HG02623 (cell line): ENCODE measurements around the gene AQP7.
"Not testable (repeated sequence)": the region's sequence is repeated elsewhere in the genome, so short reads cannot be mapped to it uniquely, and the experiment has no call there.

Experiments used
- ATAC-seq: cut with Tn5 transposase; IDR thresholded peaks from one replicate; pipeline ENCODE4 v1.9.1; 2021; ENCODE audit warnings: moderate library complexity; ENCODE audit not compliant: unreplicated experiment

The AQP7 gene

DNA sequence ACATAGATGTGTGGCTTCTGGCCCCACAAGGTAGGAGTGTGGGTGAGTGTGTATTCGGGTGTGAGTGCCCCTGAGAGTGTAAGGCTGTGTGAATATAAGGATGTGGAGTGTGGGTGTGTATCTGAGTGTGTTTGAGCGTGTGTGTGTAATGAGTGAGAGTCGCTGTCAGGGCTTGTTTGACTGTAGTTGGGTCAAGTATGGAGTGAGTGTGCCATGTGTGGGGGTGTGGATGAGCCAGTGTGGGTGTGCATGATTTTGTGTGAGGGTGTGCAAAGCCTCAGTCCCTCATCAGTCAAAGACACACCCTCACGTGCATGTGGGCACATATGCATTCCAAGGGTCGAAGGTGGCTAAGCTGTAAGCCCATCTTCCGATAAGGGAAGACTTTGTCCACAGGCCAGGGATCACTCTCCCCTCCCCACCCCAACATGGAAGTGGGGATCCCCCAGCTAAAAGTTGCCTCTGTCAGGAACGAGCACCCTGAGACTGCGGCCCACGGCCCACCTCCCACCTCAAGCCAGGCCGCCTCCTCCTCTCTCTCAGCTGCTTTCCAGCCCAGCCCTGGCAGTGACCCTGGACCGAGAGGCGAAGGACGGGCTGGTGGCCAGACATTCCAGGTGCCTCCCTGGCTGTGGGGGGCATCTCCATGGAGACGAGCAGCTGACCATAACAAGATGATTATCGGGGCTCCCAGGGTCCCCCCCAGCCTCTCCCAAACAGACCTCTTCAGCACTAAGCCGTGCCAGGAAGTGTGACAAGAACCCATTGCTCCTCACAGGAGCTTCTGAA lies 32.1 kb upstream of the AQP7 start:
- ATAC-seq: no peak

DNA sequence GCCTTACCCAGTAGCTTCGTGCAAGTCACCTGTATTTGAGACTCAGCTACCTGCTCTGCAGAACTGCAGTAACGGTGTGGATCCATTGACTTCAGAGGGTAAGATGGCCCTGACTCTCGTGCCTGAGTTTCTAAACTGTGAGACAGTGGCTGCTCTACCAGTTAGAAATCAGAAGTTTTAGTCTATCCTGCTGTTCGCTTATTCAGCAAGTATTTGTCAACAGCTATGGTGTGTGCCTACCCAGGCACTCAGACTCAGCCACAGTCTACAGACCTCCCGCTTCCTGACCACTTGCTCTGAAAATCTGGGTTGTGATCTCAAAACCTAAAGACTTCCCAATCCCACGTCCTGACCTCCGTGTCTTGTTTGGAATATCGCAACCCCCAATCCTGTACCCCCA lies 31.5 kb upstream of the AQP7 start:
- ATAC-seq: no peak

DNA sequence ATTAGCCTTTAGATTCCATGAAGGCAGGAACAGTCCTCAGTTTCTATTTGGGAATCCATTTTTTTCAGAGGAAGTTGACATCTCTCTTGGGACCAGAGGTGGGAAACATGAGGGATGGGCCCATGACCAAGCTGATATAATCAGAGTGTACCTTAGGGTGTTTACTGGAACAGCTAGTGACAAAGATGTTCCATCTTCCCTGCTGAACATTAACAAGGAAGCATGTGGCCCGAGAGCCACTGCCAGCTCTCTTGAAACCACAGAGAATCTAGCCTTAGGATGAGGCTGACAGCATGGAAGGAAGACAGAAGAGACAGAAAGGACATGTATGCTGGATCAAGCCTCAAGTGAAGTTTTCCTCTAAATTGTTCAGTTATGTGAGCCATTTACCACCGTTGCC lies 29.1 kb upstream of the AQP7 start:
- ATAC-seq: no peak

DNA sequence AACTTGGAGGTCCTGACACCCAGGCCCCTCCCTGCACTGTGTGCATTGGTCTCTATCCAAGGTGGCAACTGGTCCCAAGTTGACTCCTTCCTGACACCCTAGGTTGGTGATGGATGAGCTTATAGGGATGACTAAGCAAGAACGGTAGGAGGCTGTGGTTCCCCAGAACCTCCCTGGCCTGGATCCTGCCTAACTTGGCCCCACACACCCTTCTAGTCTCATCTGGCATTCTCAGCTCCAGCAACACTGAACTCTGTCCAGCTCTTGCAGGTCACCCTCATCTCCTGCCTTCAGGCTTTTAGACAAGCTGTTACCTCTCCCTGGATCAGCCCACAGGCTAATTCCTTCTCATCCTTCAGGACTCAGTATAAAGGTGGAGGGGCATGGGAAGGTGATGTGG lies 28.6 kb upstream of the AQP7 start:
- ATAC-seq: no peak

DNA sequence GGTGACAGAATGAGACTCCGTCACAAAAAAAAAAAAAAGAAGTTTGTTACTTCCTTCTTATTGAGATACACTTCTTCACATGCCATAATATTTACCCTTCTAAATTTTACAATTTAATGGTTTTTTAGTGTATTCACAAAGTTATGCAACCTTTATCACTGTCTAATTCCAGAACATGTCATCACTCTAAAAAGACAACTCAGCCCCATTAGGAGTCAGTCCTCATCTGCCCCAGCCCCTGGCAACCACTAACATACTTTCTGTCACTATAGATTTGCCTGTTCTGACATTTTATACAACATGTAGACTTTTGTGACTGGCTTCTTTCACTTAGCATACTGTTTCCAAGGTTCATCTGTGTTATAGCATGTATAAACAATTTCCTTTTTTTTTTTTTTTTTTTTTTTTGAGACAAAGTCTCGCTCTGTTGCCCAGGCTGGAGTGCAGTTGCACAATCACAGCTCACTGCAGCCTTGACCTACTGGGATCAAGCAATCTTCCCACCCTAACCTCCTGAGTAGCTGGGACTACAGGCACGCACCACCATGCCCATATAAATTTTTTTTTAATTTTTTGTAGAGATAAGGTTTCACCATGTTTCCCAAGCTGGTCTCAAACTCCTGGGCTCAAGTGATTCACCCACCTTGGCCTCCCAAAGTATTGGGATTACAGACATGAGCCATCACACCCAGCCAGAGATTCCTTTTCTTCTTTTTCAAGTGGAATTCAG lies 27.1 kb upstream of the AQP7 start:
- ATAC-seq: no peak

DNA sequence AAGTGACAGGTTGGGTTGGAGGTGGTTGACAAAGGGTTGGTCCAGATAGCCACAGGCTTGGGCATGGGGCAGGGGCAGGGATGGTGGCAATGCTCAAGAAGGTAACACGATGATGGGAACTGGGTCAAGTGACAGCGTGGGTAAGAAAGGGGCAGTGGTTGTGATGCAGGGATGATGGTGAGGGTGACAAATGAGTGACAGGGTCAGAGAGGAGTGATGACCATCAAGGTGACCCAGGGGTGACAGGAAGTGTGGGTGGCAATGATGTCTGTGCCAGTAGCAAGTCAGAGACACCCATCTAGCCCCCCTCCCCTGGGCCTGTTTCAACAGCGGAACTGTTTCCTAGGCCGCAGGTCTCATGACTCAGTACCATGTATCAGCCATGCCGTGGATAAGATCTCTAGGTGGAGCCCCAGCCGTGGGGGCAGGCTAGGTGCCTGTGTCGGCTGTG lies 24.5 kb upstream of the AQP7 start:
- no peak for ATAC-seq

DNA sequence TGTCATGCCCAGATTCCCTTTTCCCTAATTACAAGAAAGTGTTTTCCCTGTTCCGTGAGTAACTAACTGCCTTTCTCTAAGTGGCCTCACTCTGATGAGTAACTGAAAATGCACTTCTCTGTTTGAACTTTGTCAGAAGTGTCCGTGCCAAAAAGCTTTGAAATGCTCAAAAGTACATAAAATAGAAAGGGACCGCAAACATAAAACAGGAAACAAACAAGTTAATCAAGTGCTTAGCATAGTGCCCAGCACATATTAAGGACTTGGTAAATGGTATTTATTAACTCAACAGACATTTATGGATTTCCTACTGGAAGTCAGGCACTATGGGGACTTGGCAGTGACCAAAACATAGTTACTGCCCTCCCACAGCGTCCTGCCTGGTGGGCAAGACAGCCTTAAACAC lies 22.8 kb upstream of the AQP7 start:
- ATAC-seq: no peak

DNA sequence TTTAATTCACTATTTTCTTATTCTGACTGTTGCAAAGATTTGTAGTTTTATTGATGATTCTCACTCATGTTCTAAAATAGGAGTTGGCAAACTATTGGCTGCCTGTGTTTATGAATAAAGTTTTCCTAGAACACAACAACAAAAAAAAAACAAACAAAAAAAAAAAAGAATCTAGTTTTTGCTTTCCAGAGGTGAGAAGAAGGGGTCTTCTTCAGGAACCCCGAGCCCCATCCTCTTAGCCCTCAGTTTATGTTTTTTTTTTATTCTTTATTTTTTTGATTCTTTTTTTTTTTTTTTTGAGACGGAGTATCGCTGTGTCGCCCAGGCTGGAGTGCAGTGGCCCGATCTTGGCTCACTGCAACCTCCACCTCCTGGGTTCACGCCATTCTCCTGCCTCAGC lies 22.1 kb upstream of the AQP7 start:
- ATAC-seq: not testable (repeated sequence)

DNA sequence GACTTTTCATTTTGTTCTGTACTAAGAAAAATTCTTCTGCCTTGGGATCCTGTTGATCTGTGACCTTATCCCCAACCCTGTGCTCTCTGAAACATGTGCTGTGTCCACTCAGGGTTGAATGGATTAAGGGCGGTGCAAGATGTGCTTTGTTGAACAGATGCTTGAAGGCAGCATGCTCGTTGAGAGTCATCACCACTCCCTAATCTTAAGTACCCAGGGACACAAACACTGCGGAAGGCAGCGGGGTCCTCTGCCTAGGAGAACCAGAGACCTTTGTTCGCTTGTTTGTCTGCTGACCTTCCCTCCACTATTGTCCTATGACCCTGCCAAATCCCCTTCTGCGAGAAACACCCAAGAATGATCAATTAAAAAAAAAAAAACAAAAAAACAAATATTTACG lies 21.7 kb upstream of the AQP7 start:
- not testable (repeated sequence) for ATAC-seq

DNA sequence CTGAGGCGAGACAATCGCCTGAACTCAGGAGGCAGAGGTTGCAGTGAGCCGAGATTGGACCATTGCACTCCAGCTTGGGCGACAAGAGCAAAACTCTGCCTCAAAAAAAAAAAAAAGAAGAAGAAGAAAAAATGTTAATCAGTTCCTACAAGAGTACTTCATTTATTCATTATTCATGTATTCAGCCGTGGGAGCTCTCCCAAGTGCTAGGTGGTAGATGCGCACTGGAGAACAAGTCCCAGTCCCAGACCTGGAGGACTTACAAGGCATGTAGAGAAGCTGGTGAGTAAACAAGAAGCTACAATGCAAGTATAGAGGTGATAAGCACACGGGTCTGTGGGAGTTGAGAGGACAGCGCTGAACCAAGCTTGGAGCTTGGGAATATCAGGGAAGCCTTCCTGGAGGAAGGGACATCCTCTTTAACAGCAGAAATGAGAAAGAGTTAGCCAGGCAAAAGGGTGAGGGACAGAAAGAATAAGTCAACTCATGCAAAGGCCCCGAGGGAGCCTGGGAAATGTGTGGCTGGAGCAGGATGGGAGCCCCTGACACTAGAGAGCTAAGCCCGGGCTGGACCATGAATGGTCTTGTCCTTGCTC lies 17.4 kb upstream of the AQP7 start:
- ATAC-seq: no peak

DNA sequence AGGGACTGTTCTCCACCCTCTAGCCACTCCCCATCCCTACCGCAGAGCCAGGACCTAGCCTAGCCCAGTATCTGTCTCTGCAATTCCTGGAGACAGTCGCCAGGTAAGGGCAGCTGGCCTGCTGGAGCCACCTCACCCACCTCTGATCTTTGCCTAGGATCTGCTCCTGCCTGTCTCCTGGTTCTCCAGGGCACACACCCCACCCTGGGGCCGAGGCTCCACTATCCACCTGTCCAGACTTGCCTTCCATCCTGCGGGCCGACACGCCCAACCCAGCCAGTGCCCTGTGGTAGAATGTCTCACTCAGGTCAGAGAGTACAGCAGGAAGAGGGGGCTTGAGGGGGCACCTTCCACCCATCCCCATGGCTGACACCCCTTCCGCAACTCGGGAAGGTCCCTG lies 15.7 kb upstream of the AQP7 start:
- ATAC-seq: no peak

DNA sequence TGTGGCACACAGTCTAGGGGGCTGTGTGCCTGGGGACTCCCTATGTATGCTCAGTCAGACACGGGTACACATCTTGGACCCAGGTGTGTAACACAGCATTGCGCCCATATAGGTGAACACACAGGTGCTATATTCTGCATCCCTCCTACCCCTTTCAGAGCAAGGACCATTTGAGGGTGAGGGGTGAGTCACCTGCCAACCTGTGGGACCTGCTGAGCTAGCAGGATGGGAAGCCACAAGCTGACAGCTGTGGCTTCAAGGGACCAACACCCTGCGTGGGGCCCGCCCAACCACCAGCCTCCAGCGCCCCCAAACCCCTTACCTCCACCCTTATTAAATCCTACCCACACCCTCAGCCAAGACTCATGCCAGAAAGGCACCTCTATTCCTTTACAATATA lies 14.6 kb upstream of the AQP7 start:
- ATAC-seq: no peak

DNA sequence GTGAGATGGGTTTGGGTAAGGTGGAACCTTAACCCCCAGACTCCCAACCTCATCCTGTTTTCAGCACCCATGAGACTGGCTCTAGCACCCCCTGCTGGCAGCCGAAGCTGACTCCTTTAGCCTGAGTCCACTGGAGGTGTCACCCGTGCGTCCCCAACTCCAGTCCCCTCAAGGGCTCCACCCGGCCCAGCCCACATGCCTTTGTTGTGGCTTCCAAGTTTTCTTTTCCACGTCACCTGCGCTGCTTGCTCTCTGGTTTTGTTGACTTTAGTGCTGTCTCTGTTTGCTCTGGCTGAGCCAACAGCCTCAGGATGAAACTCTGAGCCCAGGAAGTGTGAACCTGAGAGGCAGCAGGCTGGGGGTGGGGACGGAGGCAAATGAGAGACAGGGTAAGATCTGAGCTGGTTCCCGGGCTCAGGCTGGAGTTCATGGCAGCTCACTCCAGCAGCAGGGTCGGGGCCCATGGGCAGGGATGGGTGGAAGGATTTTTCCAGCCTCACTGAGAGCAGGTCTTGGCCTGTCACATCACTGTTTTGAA lies 13.2 kb upstream of the AQP7 start:
- no peak for ATAC-seq

DNA sequence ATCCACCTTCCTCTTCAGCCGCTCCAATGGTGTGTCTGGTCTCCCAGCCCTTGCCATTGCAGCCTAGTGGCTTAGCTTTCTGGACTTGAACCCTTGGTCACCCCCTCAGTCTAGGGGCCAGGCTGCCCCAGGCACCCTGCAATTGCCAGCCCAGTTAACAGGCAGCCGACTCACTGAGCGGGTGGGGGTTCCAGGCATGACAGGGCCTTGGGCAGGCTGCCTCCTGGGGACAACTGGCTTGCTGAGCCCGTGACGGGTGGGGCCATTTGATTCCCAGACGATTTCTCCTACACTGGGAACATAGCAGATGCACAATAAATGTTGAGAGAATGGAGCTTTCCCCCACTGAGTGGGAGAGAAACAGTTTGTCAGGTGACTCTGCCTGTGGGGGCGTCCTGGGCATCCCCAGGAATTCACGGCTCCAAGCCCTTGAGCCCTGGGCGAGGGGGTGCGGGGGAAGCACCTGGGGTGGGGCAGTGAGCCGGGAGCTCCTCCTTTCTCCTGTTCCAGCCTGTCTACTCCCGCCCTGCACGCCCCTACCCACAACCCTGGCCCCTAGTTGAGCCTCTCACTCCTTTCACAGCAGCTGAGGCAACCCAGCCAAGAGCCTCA lies 12.6 kb upstream of the AQP7 start:
- no peak for ATAC-seq

DNA sequence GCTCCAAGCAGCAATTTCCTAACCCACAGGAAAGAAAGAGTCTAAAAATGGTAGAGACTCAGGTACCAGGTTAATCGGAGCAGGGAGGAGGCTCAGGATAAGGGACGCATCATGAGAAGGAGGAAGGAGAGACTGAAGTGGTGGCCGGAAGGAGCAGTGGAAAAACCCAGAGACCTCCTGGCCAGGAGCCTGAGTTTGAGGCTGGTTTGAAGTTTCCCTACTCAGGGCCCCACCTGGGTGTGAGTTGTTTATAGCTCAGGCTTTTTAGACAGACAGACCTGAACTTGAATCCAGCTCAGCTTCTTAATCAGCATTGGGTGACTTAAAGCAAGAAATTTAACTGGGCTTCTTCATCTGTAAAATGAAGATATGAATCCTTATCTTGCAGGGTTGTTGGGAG lies 11.9 kb upstream of the AQP7 start:
- ATAC-seq: no peak

DNA sequence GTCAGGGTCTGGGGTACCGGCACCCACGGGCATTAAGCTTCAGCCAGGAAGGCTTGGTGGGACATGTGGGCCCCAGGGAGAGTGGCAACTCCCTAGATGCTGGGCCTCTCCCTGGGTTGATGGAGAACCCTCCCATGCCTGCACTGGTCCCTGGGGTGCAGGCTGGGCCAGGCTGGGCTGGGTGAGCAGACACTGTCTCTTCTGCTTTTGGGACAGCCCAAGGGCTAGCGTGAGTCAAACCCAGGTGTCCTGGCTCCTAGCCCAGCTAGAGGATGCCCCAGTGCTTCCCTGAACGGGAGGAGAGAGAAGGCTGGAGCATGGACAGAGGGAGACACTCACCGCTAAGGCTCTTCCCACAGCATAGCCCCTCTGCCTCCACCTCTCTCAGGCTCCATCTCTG lies 5.7 kb upstream of the AQP7 start:
- no peak for ATAC-seq

DNA sequence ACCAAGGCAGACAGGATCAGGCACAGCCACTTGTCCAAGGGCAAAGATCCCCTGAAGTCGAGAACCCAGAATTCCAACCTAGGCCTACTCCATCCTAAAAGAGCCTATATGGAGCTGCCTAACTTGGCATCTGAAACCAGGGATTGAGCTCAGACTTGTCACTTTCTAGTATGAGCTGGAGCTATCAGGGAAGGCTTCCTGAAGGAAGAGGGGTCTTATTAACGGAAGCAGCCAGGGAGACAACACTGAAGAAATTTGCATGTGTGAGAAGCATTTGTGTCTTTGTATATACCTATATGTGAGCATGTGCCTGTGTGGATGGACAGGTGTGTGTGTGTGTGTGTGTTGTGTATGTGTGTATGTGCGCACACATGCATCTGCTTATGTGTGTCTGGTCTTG lies 4.7 kb upstream of the AQP7 start:
- no peak for ATAC-seq

DNA sequence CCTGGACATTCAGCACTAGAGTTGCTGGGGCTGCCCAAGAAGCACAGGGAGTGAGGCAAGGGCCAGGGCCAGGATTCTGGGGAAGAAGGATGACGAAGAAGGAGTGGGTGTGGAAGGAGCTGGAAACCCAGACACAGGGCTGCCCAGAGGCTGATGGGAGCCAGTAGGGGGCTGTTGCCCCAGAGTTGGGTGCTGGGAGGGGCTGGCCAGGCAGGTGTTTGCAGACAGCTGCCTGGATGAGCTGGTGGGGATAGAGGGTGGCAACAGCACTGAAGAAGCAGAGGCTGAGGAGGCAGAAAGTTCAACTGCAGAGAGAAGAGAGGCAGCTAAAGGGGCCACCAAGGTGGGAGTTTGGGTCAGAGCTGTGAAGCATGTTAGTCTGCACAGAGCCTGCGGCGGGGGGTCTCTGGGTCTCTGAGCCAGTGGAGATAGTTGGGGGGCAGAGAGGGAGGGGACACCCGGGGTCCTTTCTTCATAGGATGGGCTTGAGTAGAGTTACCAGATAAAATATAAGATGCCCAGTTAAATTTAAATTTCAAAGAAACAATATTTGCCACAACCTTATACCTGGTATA lies 2.5 kb upstream of the AQP7 start:
- no peak for ATAC-seq

DNA sequence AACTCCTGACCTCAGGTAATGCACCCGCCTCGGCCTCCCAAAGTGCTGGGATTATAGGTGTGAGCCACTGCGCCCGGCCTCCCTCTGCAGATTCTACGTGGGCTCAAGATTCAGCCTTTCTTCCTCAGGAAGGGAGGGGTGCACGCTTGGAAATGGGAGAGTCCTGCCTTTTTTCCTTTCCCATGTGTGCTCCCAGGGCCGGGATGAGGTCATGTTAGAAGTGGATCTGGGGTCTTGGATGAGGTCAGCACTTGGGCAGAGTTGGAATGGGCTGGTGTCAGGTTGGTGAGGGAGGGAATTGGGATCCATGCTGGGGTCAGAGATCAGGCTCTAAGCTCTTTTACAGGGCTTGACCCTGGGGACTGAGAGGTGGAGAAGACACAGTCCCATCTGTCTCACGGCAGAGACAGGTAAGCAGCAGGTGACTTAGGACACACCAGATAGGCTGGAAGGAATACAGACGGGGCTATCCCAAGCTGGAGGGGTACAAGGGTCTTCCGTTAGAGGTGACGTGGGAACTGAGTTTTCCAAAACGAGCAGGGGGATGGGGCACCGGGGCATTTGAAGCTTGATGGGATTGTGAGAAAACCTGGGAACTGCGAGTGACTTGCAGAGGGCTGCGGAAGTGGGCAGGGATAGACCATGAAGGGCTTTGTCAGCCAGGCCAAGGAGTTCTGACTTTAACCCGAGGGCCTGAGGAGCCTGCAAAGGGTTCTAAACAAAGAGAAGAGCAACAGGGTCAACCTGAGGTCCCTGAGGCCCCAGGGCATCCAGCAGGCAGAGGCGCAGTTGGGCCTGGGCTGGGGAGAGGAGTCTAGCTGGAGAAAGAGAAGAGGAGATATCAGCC lies 1.8 kb upstream of the AQP7 start:
- no peak for ATAC-seq

DNA sequence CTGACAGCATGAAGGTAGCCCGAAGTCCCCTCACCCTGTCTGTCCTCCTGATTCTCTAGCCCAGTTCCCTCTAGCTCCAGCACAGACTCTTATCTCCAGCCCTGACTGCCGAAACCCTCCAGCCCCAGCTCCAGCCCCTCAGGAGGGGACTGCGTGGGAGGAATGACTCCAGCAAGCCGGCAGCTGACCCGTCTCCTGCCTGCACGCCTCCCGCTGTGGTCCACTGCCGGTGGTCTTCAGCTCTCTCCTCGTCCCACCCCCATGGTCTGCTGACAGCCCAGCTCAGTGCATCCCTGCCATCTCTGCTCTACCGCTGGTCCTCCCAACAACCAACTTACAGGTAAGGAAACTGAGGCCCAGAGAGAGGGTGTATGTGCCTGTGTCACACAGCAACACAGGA lies 559 bp downstream of the AQP7 start:
- not testable (repeated sequence) for ATAC-seq
